B cell (primary cell): ENCODE measurements around the gene LRP5. TPM values are rescaled to one million over a fixed set of nuclear protein-coding genes. Genes with fewer than 3 reads are reported as not detected.

Experiments
- ATAC-seq: fragments of 200-7000 bp; cut with Tn5 transposase; one replicate; pipeline ENCODE4 v1.10.0; 2021; ENCODE audit warnings: low read depth, mild to moderate bottlenecking, moderate number of reproducible peaks, moderate library complexity
- CTCF ChIA-PET: fragments of 350-600 bp; sonication (Branson Sonifier 250); formaldehyde crosslinking; loops from one replicate; lab custom pipeline; 2021; ENCODE audit warnings: antibody characterized with exemption, inconsistent platforms; lab: Charles Lee
- POLR2A ChIA-PET: fragments of 350-600 bp; sonication (Branson Sonifier 250); formaldehyde crosslinking; loops from one replicate; lab custom pipeline; 2021; ENCODE audit warnings: antibody characterized with exemption; lab: Charles Lee
- DNase-seq: peaks from one replicate; pipeline ENCODE4 v3.0.0; 2013
- H2AFZ ChIP-seq: 2 replicates; pipeline ENCODE4 v1.6.1; 2012; ENCODE audit warnings: mild to moderate bottlenecking, low read depth, low read length; ENCODE audit not compliant: insufficient read depth, poor library complexity, severe bottlenecking
- H3K27ac ChIP-seq, 2 donors: 1 replicate in 1 of 2; 2 replicates in 1 of 2; pipeline ENCODE4 v1.5.1; 2012 to 2013; ENCODE audit warnings: low read length in 2 of 2, mild to moderate bottlenecking in 2 of 2, moderate library complexity in 1 of 2
- H3K27me3 ChIP-seq, 4 experiments: fragments of 200-600 bp in 1 of 4; sonication (generic) in 1 of 4; replicated peaks in 1 of 4; 1 replicate in 2 of 4; 2 replicates in 2 of 4; pipeline versions ENCODE4 v1.6.1 to v1.7.0; 2013 to 2016; ENCODE audit warnings: low read length in 3 of 4, mild to moderate bottlenecking in 2 of 4, mixed read lengths in 1 of 4, moderate library complexity in 1 of 4; ENCODE audit not compliant: insufficient read depth in 4 of 4, control insufficient read depth in 3 of 4; ENCODE audit errors: control extremely low read depth in 1 of 4
- H3K36me3 ChIP-seq, 2 experiments: replicated peaks in 1 of 2; 1 replicate in 1 of 2; 2 replicates in 1 of 2; pipeline versions ENCODE4 v1.6.1 to v1.7.1; 2013; ENCODE audit warnings: low read length in 1 of 2; ENCODE audit not compliant: insufficient read depth in 2 of 2, control insufficient read depth in 1 of 2; ENCODE audit errors: control extremely low read depth in 1 of 2, extremely low read depth in 1 of 2
- H3K4me1 ChIP-seq, 2 donors: fragments of 200-600 bp in 1 of 2; sonication (generic) in 1 of 2; 1 replicate in 1 of 2; 2 replicates in 1 of 2; pipeline versions ENCODE4 v1.5.1 to v1.6.1; 2013 to 2017; ENCODE audit warnings: low read length in 2 of 2; ENCODE audit not compliant: control insufficient read depth in 2 of 2, insufficient read depth in 2 of 2
- H3K4me2 ChIP-seq: replicated peaks from 2 replicates; pipeline ENCODE3; 2012; ENCODE audit warnings: mild to moderate bottlenecking, low read depth, low read length; ENCODE audit not compliant: poor library complexity, severe bottlenecking
- H3K4me3 ChIP-seq, 5 experiments: fragments of 200-600 bp in 1 of 5; sonication (generic) in 1 of 5; 1 replicate in 3 of 5; 2 replicates in 2 of 5; pipeline versions ENCODE4 v1.5.1 to v1.7.0; 2011 to 2016; ENCODE audit warnings: low read length in 4 of 5, mild to moderate bottlenecking in 4 of 5, low read depth in 2 of 5, control low read depth in 1 of 5, moderate library complexity in 1 of 5; ENCODE audit not compliant: insufficient read depth in 1 of 5; ENCODE audit errors: control extremely low read depth in 1 of 5, extremely low read depth in 1 of 5
- H3K79me2 ChIP-seq: fragments of 200-600 bp; sonication (generic); one replicate; pipeline ENCODE4 v1.6.0; 2016; ENCODE audit warnings: low read length; ENCODE audit not compliant: control insufficient read depth, insufficient read depth
- H3K9ac ChIP-seq: fragments of 200-600 bp; sonication (generic); 2 replicates; pipeline ENCODE4 v1.6.1; 2017; ENCODE audit warnings: mild to moderate bottlenecking, low read length, moderate library complexity
- H3K9me3 ChIP-seq, 3 donors: one replicate each; pipeline versions ENCODE4 v1.6.1 to v1.7.1; 2013; ENCODE audit warnings: low read length in 2 of 3; ENCODE audit not compliant: control insufficient read depth in 2 of 3, insufficient read depth in 1 of 3; ENCODE audit errors: control extremely low read depth in 1 of 3
- H4K20me1 ChIP-seq: 2 replicates; pipeline ENCODE4 v1.6.0; 2012; ENCODE audit warnings: mild to moderate bottlenecking, low read length; ENCODE audit not compliant: insufficient read depth, control insufficient read depth, poor library complexity, severe bottlenecking
- H3K27ac Mint-ChIP-seq: one replicate; pipeline ENCODE4 v1.8.0; 2021; ENCODE audit warnings: mixed read lengths
- H3K27me3 Mint-ChIP-seq: one replicate; pipeline ENCODE4 v1.8.0; 2021; ENCODE audit warnings: mixed read lengths
- H3K4me1 Mint-ChIP-seq: one replicate; pipeline ENCODE4 v1.8.0; 2021; ENCODE audit warnings: mixed read lengths
- H3K4me3 Mint-ChIP-seq: one replicate; pipeline ENCODE4 v1.8.0; 2021; ENCODE audit warnings: mixed read lengths
- H3K9me3 Mint-ChIP-seq: one replicate; pipeline ENCODE4 v1.8.0; 2022; ENCODE audit warnings: mixed read lengths; ENCODE audit not compliant: insufficient read depth
- EZH2 ChIP-seq: IDR thresholded peaks from 2 replicates; pipeline ENCODE4 v1.6.1; 2012; ENCODE audit warnings: borderline replicate concordance, low read depth, mild to moderate bottlenecking, moderate library complexity, low read length; ENCODE audit not compliant: insufficient read depth, poor library complexity, severe bottlenecking
- WGBS: methylation state at CpG from one replicate; pipeline ENCODE4 v1.1.5; 2013; ENCODE audit warnings: missing lambda C conversion rate; ENCODE audit not compliant: insufficient coverage; 5-methylcytosine and 5-hydroxymethylcytosine counted together
- intact Hi-C: fragments of 100-400 bp; cut with micrococcal nuclease; formaldehyde crosslinking; loops from one replicate; pipeline ENCODE4 v1.10.0; 2022
- polyA plus RNA-seq: library from polyadenylated mRNA; depleted of rRNA; stranded (reverse); fragments of >200 nt; gene quantifications from 2 replicates; pipeline ENCODE4 v1.2.3, GENCODE V29; 2012
- total RNA-seq, 2 donors: library from RNA; stranded (reverse); fragments of 120-200 nt in 1 of 2; gene quantifications; 1 replicate in 1 of 2; 2 replicates in 1 of 2; pipeline versions ENCODE4 v1.2.3 to v1.2.4, GENCODE V29; 2013 to 2022
- TF ChIP-seq, protein P1 (sequence below): fragments of 200-600 bp; IDR thresholded peaks from one replicate; pipeline ENCODE4 v1.8.0; 2022; ENCODE audit warnings: antibody characterized with exemption, mild to moderate bottlenecking

Gene LRP5
- total and polyA plus RNA-seq, 2 donors (not counting 1 experiment from before 2014, with no cell fraction given): 2.4 to 13.9 TPM

DNA sequence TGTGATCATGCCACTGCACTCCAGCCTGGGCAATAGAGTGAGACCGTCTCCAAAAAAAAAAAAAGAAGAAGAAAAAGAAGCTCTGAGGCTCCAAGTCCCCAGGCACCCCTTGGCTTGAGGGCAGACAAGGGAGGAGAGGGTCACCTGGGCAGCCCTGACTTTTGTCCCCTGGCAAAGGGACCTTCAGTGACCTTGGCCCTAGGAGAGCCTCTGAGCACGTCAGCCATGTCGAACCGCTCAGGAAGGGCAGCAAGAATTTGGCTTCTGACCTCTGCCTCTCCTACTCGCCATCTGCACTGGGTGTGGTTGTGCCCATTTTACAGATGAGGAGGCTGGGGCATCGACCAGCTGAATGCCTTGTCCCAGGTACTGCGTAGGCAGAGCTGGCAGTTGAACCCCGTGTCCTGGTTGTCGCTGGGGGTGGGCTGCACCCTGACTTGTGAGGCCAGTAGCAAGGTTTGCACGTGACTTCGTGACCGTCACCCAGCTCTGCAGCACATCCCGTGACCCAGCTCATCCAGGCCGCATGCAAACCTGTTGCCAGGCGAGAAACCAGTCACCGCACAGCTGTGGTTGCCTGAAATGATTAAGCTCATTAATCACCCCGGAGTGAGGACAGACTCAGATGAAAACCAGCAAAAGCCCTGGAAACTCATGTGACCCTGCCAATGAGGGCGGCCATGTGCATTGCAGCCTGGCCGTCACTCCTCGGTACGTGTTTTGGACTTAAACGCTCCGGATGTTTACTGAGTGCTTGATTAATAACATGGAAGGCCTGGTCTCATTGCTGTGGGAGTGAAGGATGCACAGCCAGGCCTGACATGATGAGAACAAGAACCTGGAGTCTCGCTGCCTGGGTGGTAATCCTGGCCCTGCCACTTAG, 100.4 kb downstream of the LRP5 start:
- Mint-ChIP-seq H3K4me1 (peaks cover 17% of the 10 kb centered on the region), H3K27ac (peak overlapping the region; percentile 50), H3K4me3 (no peak overlapping the region), H3K27me3 (no peaks in the 10 kb centered on the region), H3K9me3 (no peaks in the 10 kb centered on the region)
- peak; percentile 43 for DNase-seq
- no peak overlapping the region for H3K9ac ChIP-seq
- H3K4me3 ChIP-seq: no peak overlapping the region
- no peaks in the 10 kb centered on the region for H3K27me3 ChIP-seq
- peak; percentile 49 for ATAC-seq
- H3K9me3 ChIP-seq: no peaks in the 10 kb centered on the region
- intact Hi-C loops: no loop called here
- no peaks in the 10 kb centered on the region for H3K79me2 ChIP-seq
- no peak overlapping the region for H3K4me2 ChIP-seq
- 77% methylated on average over 21 of the region's 24 CpGs for WGBS
- no peaks in the 10 kb centered on the region for H4K20me1 ChIP-seq
- ChIA-PET CTCF (interaction anchor here (0.6 to 1.8 kb wide), 2 partner anchors 30 to 111 kb away, joined by 3 to 4 read pairs; no protein-coding TSS in a partner anchor), POLR2A (no interaction called here)
- no peaks in the 10 kb centered on the region for H3K4me1 ChIP-seq
- H3K36me3 ChIP-seq: no peaks in the 10 kb centered on the region
- H2AFZ ChIP-seq: no peak overlapping the region
- no peak for TF ChIP-seq EZH2
- TF ChIP-seq, protein P1, sequence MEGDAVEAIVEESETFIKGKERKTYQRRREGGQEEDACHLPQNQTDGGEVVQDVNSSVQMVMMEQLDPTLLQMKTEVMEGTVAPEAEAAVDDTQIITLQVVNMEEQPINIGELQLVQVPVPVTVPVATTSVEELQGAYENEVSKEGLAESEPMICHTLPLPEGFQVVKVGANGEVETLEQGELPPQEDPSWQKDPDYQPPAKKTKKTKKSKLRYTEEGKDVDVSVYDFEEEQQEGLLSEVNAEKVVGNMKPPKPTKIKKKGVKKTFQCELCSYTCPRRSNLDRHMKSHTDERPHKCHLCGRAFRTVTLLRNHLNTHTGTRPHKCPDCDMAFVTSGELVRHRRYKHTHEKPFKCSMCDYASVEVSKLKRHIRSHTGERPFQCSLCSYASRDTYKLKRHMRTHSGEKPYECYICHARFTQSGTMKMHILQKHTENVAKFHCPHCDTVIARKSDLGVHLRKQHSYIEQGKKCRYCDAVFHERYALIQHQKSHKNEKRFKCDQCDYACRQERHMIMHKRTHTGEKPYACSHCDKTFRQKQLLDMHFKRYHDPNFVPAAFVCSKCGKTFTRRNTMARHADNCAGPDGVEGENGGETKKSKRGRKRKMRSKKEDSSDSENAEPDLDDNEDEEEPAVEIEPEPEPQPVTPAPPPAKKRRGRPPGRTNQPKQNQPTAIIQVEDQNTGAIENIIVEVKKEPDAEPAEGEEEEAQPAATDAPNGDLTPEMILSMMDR: no peak
- H3K27ac ChIP-seq: no peak overlapping the region

- no peaks in the 10 kb centered on the region for H3K79me2 ChIP-seq
- H3K4me3 Mint-ChIP-seq: no peak overlapping the region
- CTCF ChIA-PET: no interaction called here
These were observed 101.2 kb downstream of the LRP5 start for GRCh38 chr11:68413591-68413999.

More at GRCh38 chr11:68413591-68413999, 101.2 kb downstream of the LRP5 start:
- DNase-seq: no peak
- POLR2A ChIA-PET: no interaction called here
- Mint-ChIP-seq H3K27ac (no peak overlapping the region), H3K9me3 (no peaks in the 10 kb centered on the region), H3K27me3 (no peaks in the 10 kb centered on the region), H3K4me1 (peaks cover 17% of the 10 kb centered on the region)
- H3K36me3 ChIP-seq: no peaks in the 10 kb centered on the region
- no peaks in the 10 kb centered on the region for H3K9me3 ChIP-seq
- TF ChIP-seq EZH2: no peak
- TF ChIP-seq, protein P1: no peak
- no peak overlapping the region for H3K4me3 ChIP-seq
- no peak for ATAC-seq
- no peaks in the 10 kb centered on the region for H3K27me3 ChIP-seq
- no peak overlapping the region for H3K9ac ChIP-seq
- WGBS: 98% methylated on average over 27 of the region's 27 CpGs
- H2AFZ ChIP-seq: no peak overlapping the region
- intact Hi-C loops: no loop called here
- H3K4me2 ChIP-seq: no peak overlapping the region
- no peaks in the 10 kb centered on the region for H3K4me1 ChIP-seq
- no peak overlapping the region for H3K27ac ChIP-seq
- no peaks in the 10 kb centered on the region for H4K20me1 ChIP-seq
